Large intestine (tissue), 3 donors: ENCODE results near the gene MYL9. TPM values are rescaled to one million over a fixed set of nuclear protein-coding genes. Genes with fewer than 3 reads are reported as not detected.

ENCODE experiments used
- DNase-seq, 2 donors: peaks; one replicate each; pipeline versions ENCODE4 v3.0.0 to v3.0.0-alpha.2; 2013
- H3K27ac ChIP-seq: one replicate; pipeline ENCODE4 v1.5.1; 2013; ENCODE audit warnings: low read length
- H3K27me3 ChIP-seq: 2 replicates; pipeline ENCODE4 v1.6.1; 2013; ENCODE audit warnings: low read length; ENCODE audit not compliant: control insufficient read depth, insufficient read depth
- H3K36me3 ChIP-seq: 2 replicates; pipeline ENCODE4 v1.6.1; 2013; ENCODE audit warnings: low read length; ENCODE audit not compliant: control insufficient read depth, insufficient read depth
- H3K4me1 ChIP-seq: one replicate; pipeline ENCODE4 v1.6.1; 2013; ENCODE audit warnings: low read length; ENCODE audit not compliant: control insufficient read depth, insufficient read depth
- H3K4me3 ChIP-seq: one replicate; pipeline ENCODE4 v1.5.1; 2013; ENCODE audit warnings: low read length
- H3K9me3 ChIP-seq: one replicate; pipeline ENCODE4 v1.6.1; 2013; ENCODE audit warnings: mild to moderate bottlenecking, low read depth, low read length, moderate library complexity; ENCODE audit not compliant: control insufficient read depth
- WGBS: methylation state at CpG from one replicate; pipeline ENCODE4 v1.1.5; 2013; ENCODE audit warnings: low lambda C conversion rate; ENCODE audit not compliant: insufficient coverage; 5-methylcytosine and 5-hydroxymethylcytosine counted together
- polyA plus RNA-seq: library from polyadenylated mRNA; unstranded; fragments of 120-200 nt; gene quantifications from one replicate; pipeline ENCODE4 v1.2.1, GENCODE V29; 2013

MYL9 gene
- polyA plus RNA-seq, 1 donor, result 537 TPM

DNA sequence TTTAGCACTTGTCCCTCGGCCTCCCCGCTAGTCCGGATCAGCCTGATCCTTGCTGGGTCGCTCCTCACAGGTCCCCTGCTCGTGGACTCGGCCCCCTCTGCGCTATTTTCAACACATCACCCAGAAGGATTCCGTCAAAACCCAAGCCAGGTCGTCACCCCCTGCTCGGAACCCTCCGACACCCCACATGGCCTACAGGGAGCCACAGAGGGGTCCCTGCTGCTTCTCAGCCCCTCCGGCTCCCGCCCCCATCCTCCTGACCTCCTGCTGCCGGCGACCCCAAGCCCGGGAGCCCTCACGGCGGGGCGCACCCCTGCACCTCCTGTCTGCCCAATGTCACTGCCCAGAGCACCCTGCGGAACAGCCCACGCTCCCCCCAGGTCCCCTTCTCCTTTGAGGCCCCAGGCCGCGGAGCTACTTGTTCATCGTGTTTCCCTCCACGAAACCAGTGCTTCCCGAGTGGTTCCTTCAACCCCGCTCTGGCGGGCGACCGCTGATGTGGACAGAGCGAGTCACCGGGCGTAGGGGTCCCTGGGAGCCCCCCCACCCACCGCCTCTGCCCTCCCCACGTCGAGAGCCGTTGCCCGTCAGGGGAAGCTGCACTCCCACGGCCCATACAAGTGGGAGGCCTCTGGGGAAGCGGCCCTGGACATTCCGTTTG is 638 bp upstream of the MYL9 start:
- peaks cover 22% of the 10 kb centered on the region for H3K4me1 ChIP-seq
- 92% methylated on average over 2 of the region's 41 CpGs for WGBS

GRCh38 chr20:36541768-36542488 is 609 bp downstream of the MYL9 start:
- H3K4me1 ChIP-seq, result peaks cover 22% of the 10 kb centered on the region
- peak overlapping the region; percentile 98 for H3K4me3 ChIP-seq
- peaks cover 17% of the 10 kb centered on the region for H3K36me3 ChIP-seq
- H3K27me3 ChIP-seq, result no peaks in the 10 kb centered on the region
- DNase-seq, result peak; percentile 42 to 65
- H3K9me3 ChIP-seq, result peaks cover 4% of the 10 kb centered on the region
- no CpG with 5 or more reads among the region's 14 CpGs for WGBS
- H3K27ac ChIP-seq, result peak overlapping the region; percentile 95

More for the DNA sequence above, 638 bp upstream of the MYL9 start:
- DNase-seq, result peak in 1 of 2 donors; percentile 32
- Histone ChIP-seq H3K4me3 (peak overlapping the region; percentile 98), H3K27me3 (no peaks in the 10 kb centered on the region), H3K27ac (peak overlapping the region; percentile 35), H3K36me3 (peaks cover 7% of the 10 kb centered on the region), H3K9me3 (peaks cover 4% of the 10 kb centered on the region)

GRCh38 chr20:36542516-36543183 is 1.3 kb downstream of the MYL9 start:
- Histone ChIP-seq H3K27ac (peak overlapping the region; percentile 95), H3K4me1 (peaks cover 22% of the 10 kb centered on the region), H3K27me3 (no peaks in the 10 kb centered on the region), H3K9me3 (peaks cover 4% of the 10 kb centered on the region), H3K4me3 (peak overlapping the region; percentile 98), H3K36me3 (peaks cover 23% of the 10 kb centered on the region)
- no peak for DNase-seq
- no CpG with 5 or more reads among the region's 10 CpGs for WGBS

DNA sequence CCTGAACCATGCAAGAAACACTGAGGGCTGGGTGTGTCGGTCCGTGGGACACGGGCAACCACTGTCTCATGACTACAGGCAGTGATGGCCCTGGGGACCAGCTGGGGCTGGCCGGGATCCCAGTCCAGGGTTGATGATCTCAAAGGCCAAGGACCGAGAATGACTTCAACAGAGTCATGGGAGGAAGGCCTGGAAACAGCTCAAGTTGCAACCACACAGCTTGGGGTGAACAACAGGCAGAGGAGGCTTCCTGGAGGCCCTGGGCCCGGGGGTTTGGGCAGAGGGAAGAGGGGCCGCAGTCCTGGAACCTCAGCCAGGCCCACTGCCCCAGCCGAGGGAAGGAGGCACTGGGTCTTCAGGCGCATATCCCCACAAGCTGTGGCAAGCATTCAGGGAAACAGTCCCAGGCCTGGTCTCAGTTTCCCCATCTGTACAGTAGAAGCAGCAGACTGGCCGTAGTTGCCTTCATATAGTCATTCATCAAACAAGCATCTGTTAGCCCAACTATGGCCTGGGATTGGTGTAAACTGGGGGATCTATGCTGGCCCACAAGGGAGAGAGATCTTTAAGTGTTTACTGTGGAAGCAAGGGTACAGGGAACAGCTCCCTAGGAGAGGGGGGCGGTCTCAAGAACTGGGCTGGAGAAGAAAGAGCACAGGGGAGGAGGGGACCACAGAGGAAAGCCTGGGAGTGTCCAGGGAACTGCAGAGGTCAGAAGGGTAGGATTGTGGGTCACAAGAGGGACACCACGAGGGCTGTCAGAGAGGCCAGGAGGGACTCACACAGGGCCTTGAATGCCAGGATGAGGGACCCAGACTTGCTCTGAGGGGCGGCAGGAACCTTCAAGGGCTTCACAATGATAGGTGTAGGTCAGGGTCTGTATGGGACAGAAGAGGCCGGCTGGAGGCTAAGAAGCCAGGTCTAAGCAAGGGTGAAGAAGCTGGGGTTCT is 2.1 kb downstream of the MYL9 start:
- peak overlapping the region; percentile 98 for H3K4me3 ChIP-seq
- WGBS, result no CpG with 5 or more reads among the region's 14 CpGs
- H3K27ac ChIP-seq, result peak overlapping the region; percentile 95
- H3K27me3 ChIP-seq, result no peaks in the 10 kb centered on the region
- peaks cover 31% of the 10 kb centered on the region for H3K36me3 ChIP-seq
- peaks cover 4% of the 10 kb centered on the region for H3K9me3 ChIP-seq
- H3K4me1 ChIP-seq, result peaks cover 22% of the 10 kb centered on the region
- peak; percentile 90 to 95 for DNase-seq

DNA sequence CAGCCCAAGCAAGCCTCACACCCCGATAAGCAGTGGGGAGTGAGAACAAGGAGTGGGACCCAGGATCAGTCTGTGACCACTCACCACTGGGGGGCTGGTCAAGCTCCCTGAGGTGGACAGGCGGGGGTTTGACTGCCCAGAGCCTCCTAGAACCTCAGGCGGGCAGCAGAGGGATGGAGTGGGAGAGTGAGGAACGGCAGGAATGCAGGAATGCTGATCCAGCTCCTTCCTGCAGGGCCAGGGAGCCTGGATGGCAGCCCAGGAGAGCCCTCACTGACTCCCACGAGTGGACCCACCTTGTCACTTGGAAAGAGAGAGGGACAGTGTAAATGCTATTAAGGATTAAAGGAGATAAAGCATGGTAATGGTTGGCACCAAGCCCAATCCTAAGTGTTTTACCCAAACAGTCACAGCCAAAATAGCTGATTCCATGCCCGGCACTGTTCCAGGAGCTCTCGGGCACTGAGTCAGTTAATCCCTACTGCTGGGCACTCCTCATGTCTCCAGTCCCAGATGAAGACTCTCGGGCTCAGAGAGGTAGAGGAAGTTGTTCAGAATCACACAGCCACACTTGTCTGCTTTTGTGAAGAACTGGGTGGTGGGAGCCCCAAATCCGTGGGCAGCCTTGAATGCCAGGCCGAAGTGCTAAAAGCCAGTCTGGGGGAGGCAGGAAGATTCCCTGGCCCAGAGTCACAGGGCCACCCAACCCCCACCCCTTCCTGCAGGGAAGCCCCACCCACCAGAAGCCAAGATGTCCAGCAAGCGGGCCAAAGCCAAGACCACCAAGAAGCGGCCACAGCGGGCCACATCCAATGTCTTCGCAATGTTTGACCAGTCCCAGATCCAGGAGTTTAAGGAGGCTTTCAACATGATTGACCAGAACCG is 3.1 kb downstream of the MYL9 start:
- Histone ChIP-seq H3K36me3 (peaks cover 37% of the 10 kb centered on the region), H3K4me1 (peaks cover 22% of the 10 kb centered on the region), H3K9me3 (peaks cover 4% of the 10 kb centered on the region), H3K27ac (peak overlapping the region; percentile 95), H3K4me3 (peak overlapping the region; percentile 98), H3K27me3 (no peaks in the 10 kb centered on the region)
- WGBS, result no CpG with 5 or more reads among the region's 15 CpGs
- DNase-seq, result no peak

- H3K27me3 ChIP-seq, result no peaks in the 10 kb centered on the region
- no peak for DNase-seq
- no peak overlapping the region for H3K4me3 ChIP-seq
- peaks cover 41% of the 10 kb centered on the region for H3K36me3 ChIP-seq
- H3K4me1 ChIP-seq, result peaks cover 22% of the 10 kb centered on the region
- peaks cover 4% of the 10 kb centered on the region for H3K9me3 ChIP-seq
- H3K27ac ChIP-seq, result no peak overlapping the region
- WGBS, result no CpG with 5 or more reads among the region's 14 CpGs
Observed at GRCh38 chr20:36546111-36546736, 4.9 kb downstream of the MYL9 start.

- H3K4me1 ChIP-seq, result peaks cover 21% of the 10 kb centered on the region
- WGBS, result no CpG with 5 or more reads among the region's 12 CpGs
- no peak for DNase-seq
- no peak overlapping the region for H3K4me3 ChIP-seq
- H3K27me3 ChIP-seq, result no peaks in the 10 kb centered on the region
- no peak overlapping the region for H3K27ac ChIP-seq
- no peaks in the 10 kb centered on the region for H3K9me3 ChIP-seq
- peaks cover 41% of the 10 kb centered on the region for H3K36me3 ChIP-seq
Observed at GRCh38 chr20:36547186-36548005, 6.1 kb downstream of the MYL9 start.

DNA sequence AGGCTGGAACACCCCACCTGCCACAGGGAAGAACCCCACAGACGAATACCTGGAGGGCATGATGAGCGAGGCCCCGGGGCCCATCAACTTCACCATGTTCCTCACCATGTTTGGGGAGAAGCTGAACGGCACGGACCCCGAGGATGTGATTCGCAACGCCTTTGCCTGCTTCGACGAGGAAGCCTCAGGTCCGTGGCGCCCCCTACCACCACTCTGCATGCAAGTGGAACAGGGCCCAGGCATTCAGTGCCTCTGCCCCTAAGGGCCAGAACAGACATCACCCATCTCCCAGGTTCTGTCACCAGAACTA is 6.6 kb downstream of the MYL9 start:
- DNase-seq, result no peak
- peaks cover 41% of the 10 kb centered on the region for H3K36me3 ChIP-seq
- H3K27me3 ChIP-seq, result no peaks in the 10 kb centered on the region
- H3K4me3 ChIP-seq, result no peak overlapping the region
- H3K4me1 ChIP-seq, result peaks cover 16% of the 10 kb centered on the region
- H3K9me3 ChIP-seq, result no peaks in the 10 kb centered on the region
- no peak overlapping the region for H3K27ac ChIP-seq
- no CpG with 5 or more reads among the region's 12 CpGs for WGBS
